GM18505 (cell line): ENCODE measurements around the gene COLGALT1.
"Not testable (repeated sequence)": the region's sequence is repeated elsewhere in the genome, so short reads cannot be mapped to it uniquely, and the experiment has no call there.

Experiments
- ATAC-seq: cut with Tn5 transposase; IDR thresholded peaks from one replicate; pipeline ENCODE4 v1.9.1; 2021; ENCODE audit not compliant: unreplicated experiment
- POLR2A ChIP-seq: IDR thresholded peaks from 4 replicates; pipeline ENCODE4 v1.6.1; 2011; ENCODE audit warnings: borderline replicate concordance; ENCODE audit not compliant: insufficient read depth, insufficient read length; ENCODE audit errors: extremely low read depth

Gene COLGALT1

GRCh38 chr19:17541184-17541759 lies 14.2 kb upstream of the COLGALT1 start:
- TF ChIP-seq POLR2A, result no peak
- no peak for ATAC-seq

- no peak for ATAC-seq
- no peak for TF ChIP-seq POLR2A
Measured at GRCh38 chr19:17542042-17542441, 13.4 kb upstream of the COLGALT1 start.

GRCh38 chr19:17542793-17543582 lies 12.5 kb upstream of the COLGALT1 start:
- ATAC-seq, result no peak
- TF ChIP-seq POLR2A, result no peak

- no peak for TF ChIP-seq POLR2A
- no peak for ATAC-seq
Measured at GRCh38 chr19:17543986-17544385, 11.5 kb upstream of the COLGALT1 start.

- no peak for ATAC-seq
- TF ChIP-seq POLR2A, result no peak
Measured at GRCh38 chr19:17544418-17544817, 11.0 kb upstream of the COLGALT1 start.

- ATAC-seq, result no peak
- TF ChIP-seq POLR2A, result no peak
Measured at GRCh38 chr19:17548145-17548544, 7.3 kb upstream of the COLGALT1 start.

GRCh38 chr19:17549085-17549740 lies 6.2 kb upstream of the COLGALT1 start:
- no peak for ATAC-seq
- TF ChIP-seq POLR2A, result no peak

- no peak for TF ChIP-seq POLR2A
- ATAC-seq, result no peak
Measured at GRCh38 chr19:17550076-17550667, 5.3 kb upstream of the COLGALT1 start.

GRCh38 chr19:17552735-17553134 lies 2.7 kb upstream of the COLGALT1 start:
- not testable (repeated sequence) for ATAC-seq

- no peak for TF ChIP-seq POLR2A
- ATAC-seq, result no peak
Measured at GRCh38 chr19:17553256-17553655, 2.2 kb upstream of the COLGALT1 start.

- ATAC-seq, result peak; percentile 5
- no peak for TF ChIP-seq POLR2A
Measured at GRCh38 chr19:17554968-17555479, 425 bp upstream of the COLGALT1 start.

GRCh38 chr19:17555929-17556813 lies 722 bp downstream of the COLGALT1 start:
- peak; percentile 28 for ATAC-seq
- TF ChIP-seq POLR2A, result no peak

GRCh38 chr19:17556995-17557394 lies 1.5 kb downstream of the COLGALT1 start:
- no peak for ATAC-seq
- no peak for TF ChIP-seq POLR2A
